Panc1 (cell line): ENCODE results near the gene ALG14. TPM values are rescaled to one million over a fixed set of nuclear protein-coding genes. Genes with fewer than 3 reads are reported as not detected.

Experiments used
- ATAC-seq: fragments of 200-7000 bp; cut with Tn5 transposase; 2 replicates; pipeline ENCODE4 v1.9.1; 2020; ENCODE audit warnings: mild to moderate bottlenecking, moderate library complexity
- BruUV-seq: library from RNA; stranded (reverse); fragments of 400-500 nt; replicated peaks from 2 replicates; lab custom pipeline; 2021; lab: Mats Ljungman, UMichigan
- CTCF ChIA-PET: fragments of 300-600 bp; sonication (Branson Sonifier 250); formaldehyde crosslinking; loops from one replicate; lab custom pipeline; 2022; ENCODE audit warnings: antibody characterized with exemption; lab: Charles Lee
- POLR2A ChIA-PET: fragments of 300-600 bp; sonication (Branson Sonifier 250); formaldehyde crosslinking; loops from one replicate; lab custom pipeline; 2022; ENCODE audit warnings: antibody characterized with exemption; lab: Charles Lee
- DNase-seq: peaks from one replicate; pipeline ENCODE4 v3.0.0-alpha.2; 2010; ENCODE audit warnings: low read depth, low spot score
- H3K27ac ChIP-seq: 2 replicates; pipeline ENCODE4 v1.5.1; 2011; ENCODE audit warnings: mild to moderate bottlenecking, low read length, inconsistent platforms
- H3K27me3 ChIP-seq: fragments of 200-500 bp; sonication (Bioruptor generic); 2 replicates; pipeline ENCODE4 v1.6.0; 2014; ENCODE audit warnings: low read length, inconsistent platforms; ENCODE audit not compliant: control insufficient read depth, insufficient read depth
- H3K36me3 ChIP-seq: fragments of 200-500 bp; sonication (Bioruptor generic); 2 replicates; pipeline ENCODE4 v1.5.1; 2014; ENCODE audit warnings: inconsistent platforms, mild to moderate bottlenecking, low read length, moderate library complexity; ENCODE audit not compliant: control insufficient read depth, insufficient read depth
- H3K4me1 ChIP-seq: 2 replicates; pipeline ENCODE4 v1.5.1; 2011; ENCODE audit warnings: inconsistent platforms, mild to moderate bottlenecking, low read length, moderate library complexity; ENCODE audit not compliant: control insufficient read depth, insufficient read depth
- H3K4me3 ChIP-seq, 2 experiments: 2 replicates each; pipeline ENCODE4 v1.5.1; 2011 to 2012; ENCODE audit warnings: low read depth in 2 of 2, low read length in 2 of 2, mild to moderate bottlenecking in 2 of 2, inconsistent platforms in 1 of 2, moderate library complexity in 1 of 2
- H3K9me3 ChIP-seq: fragments of 200-500 bp; sonication (Bioruptor generic); 2 replicates; pipeline ENCODE4 v1.5.1; 2014; ENCODE audit warnings: low read depth, mild to moderate bottlenecking, inconsistent platforms, low read length, moderate library complexity; ENCODE audit not compliant: control insufficient read depth, insufficient read depth
- CTCF ChIP-seq: fragments of 450-650 bp; IDR thresholded peaks from 2 replicates; pipeline ENCODE4 v1.5.1; 2017; ENCODE audit warnings: mild to moderate bottlenecking
- POLR2AphosphoS5 ChIP-seq: IDR thresholded peaks from 2 replicates; pipeline ENCODE4 v1.6.1; 2012; ENCODE audit warnings: mild to moderate bottlenecking, low read depth, low read length, moderate library complexity
- REST ChIP-seq, 2 experiments: IDR thresholded peaks; 2 replicates each; pipeline ENCODE4 v1.6.1; 2011 to 2012; ENCODE audit warnings: low read depth in 2 of 2, control low read depth in 1 of 2, low read length in 1 of 2, mild to moderate bottlenecking in 1 of 2, moderate library complexity in 1 of 2; ENCODE audit not compliant: insufficient read depth in 1 of 2
- SIN3A ChIP-seq: IDR thresholded peaks from 2 replicates; pipeline ENCODE4 v1.6.1; 2012; ENCODE audit warnings: low read depth, mild to moderate bottlenecking, low read length, moderate library complexity, borderline replicate concordance; ENCODE audit not compliant: insufficient read depth
- TCF7L2 ChIP-seq: IDR thresholded peaks from 2 replicates; pipeline ENCODE4 v1.6.1; 2011; ENCODE audit warnings: mild to moderate bottlenecking, low read depth, low read length, inconsistent platforms
- in situ Hi-C: cut with HindIII; loops from 2 replicates; pipeline ENCODE4 v1.10.0; 2016; ENCODE audit warnings: low sequenced_read_pairs, low pct_unique_long_range_greater_than_20kb
- intact Hi-C: fragments of 100-400 bp; cut with micrococcal nuclease; formaldehyde crosslinking; loops from one replicate; pipeline ENCODE4 v1.10.0; 2022; ENCODE audit not compliant: unreplicated experiment
- total RNA-seq: library from RNA; stranded (reverse); gene quantifications from one replicate; pipeline ENCODE4 v1.2.1, GENCODE V29; 2021; ENCODE audit not compliant: unreplicated experiment

Gene ALG14
- total RNA-seq, 1 experiment from 2014 or later: 4.1 TPM

- peak within 1 kb of the TSS; percentile 88 for H3K27ac ChIP-seq
- H3K27me3 ChIP-seq: no peaks in the 10 kb centered on the region
- no peak for TF ChIP-seq CTCF
- TF ChIP-seq REST (IDR thresholded peaks at IDR 0.05; ENCODE audit: insufficient read depth in 1 of 2, low read depth in 2 of 2, low read length in 1 of 2): no peak
- TF ChIP-seq SIN3A: 0 out of 2 replicates have a peak, but pooled peaks have one; percentile 37
- TF ChIP-seq TCF7L2: no peak
- peak; percentile 71 for TF ChIP-seq POLR2AphosphoS5
- ChIA-PET CTCF (interaction anchor here (1.1 kb wide), 1 partner anchor 115 kb away, joined by 7 read pairs; no protein-coding TSS in a partner anchor), POLR2A (interaction anchor here (0.8 kb wide), 1 partner anchor 39 kb away, joined by 4 read pairs; no protein-coding TSS in a partner anchor)
- BruUV-seq: no TSS peak
- peak within 1 kb of the TSS; percentile 75 for H3K4me3 ChIP-seq
- ATAC-seq (peak; percentile 94), DNase-seq (no peak)
- H3K4me1 ChIP-seq: peaks cover 18% of the 10 kb centered on the region
- intact Hi-C loops (loop anchor here (5.0 to 10.0 kb wide), 2 partner anchors 62 to 115 kb away; no protein-coding TSS in a partner anchor), in situ Hi-C loops (no loop called here)
- H3K9me3 ChIP-seq: no peaks in the 10 kb centered on the region
- H3K36me3 ChIP-seq: peaks cover 4% of the 10 kb centered on the region; the same call in 1 of the 2 replicates
These were observed 145.8 kb downstream of the ALG14 start, which contains the start of gene CNN3 for GRCh38 chr1:94926915-94927404. CNN3 (minus strand) TSS chr1:94927110; CDS start chr1:94926894, 216 bp downstream.

- intact Hi-C loops: loop anchor here (5.0 to 10.0 kb wide), 2 partner anchors 62 to 116 kb away; no protein-coding TSS in a partner anchor
- peak; percentile 59 for ATAC-seq
- POLR2A ChIA-PET: interaction anchor here (0.8 kb wide), 1 partner anchor 39 kb away, joined by 4 read pairs; no protein-coding TSS in a partner anchor
- no peak for DNase-seq
- Histone ChIP-seq H3K4me1 (peaks cover 18% of the 10 kb centered on the region), H3K36me3 (peaks cover 4% of the 10 kb centered on the region; the same call in 1 of the 2 replicates), H3K27me3 (no peaks in the 10 kb centered on the region), H3K9me3 (no peaks in the 10 kb centered on the region), H3K27ac (peak overlapping the region; percentile 74), H3K4me3 (peak overlapping the region; percentile 75)
- no TSS peak for BruUV-seq
- TF ChIP-seq SIN3A (no peak), CTCF (peak; percentile 69)
- in situ Hi-C loops: no loop called here
- CTCF ChIA-PET: no interaction called here
These were observed 146.4 kb downstream of the ALG14 start for GRCh38 chr1:94926126-94926914.
